Fibroblast of mammary gland (primary cell): ENCODE results near the gene DIPK1A.

Experiments
- DNase-seq: peaks from one replicate; pipeline ENCODE4 v3.0.0-alpha.2; 2010; ENCODE audit warnings: low read depth
- H3K4me3 ChIP-seq: 2 replicates; pipeline ENCODE4 v1.5.1; 2011; ENCODE audit warnings: low read depth, mild to moderate bottlenecking, low read length, moderate library complexity; ENCODE audit not compliant: control insufficient read depth
- TF ChIP-seq, protein P1 (sequence below): conservative IDR thresholded peaks from 2 replicates; pipeline ENCODE4 v1.5.1; 2011; ENCODE audit warnings: low read depth, low read length, inconsistent platforms; ENCODE audit not compliant: control insufficient read depth, insufficient read depth

DIPK1A gene

DNA sequence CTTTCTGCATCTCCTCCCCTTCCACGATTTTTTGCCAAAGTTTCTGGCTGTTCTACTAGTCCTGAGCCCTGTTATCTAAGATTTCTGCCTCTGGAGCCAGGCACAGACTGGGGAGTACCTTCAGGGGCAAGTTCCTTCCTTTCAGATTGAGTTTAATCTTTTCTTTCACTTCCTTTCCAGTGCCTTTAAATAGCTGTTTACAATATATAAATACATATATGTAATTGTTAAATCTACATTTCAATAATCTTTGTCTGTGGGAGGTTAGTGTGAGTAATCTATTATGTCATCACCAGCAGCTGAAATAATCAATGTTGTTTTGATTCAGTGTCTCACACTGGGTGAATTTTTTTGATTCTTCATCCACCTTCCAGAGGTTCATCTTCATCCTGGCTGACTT, 31.8 kb downstream of the DIPK1A start:
- no peak overlapping the region for H3K4me3 ChIP-seq
- peak; percentile 35 for DNase-seq
- TF ChIP-seq, protein P1, sequence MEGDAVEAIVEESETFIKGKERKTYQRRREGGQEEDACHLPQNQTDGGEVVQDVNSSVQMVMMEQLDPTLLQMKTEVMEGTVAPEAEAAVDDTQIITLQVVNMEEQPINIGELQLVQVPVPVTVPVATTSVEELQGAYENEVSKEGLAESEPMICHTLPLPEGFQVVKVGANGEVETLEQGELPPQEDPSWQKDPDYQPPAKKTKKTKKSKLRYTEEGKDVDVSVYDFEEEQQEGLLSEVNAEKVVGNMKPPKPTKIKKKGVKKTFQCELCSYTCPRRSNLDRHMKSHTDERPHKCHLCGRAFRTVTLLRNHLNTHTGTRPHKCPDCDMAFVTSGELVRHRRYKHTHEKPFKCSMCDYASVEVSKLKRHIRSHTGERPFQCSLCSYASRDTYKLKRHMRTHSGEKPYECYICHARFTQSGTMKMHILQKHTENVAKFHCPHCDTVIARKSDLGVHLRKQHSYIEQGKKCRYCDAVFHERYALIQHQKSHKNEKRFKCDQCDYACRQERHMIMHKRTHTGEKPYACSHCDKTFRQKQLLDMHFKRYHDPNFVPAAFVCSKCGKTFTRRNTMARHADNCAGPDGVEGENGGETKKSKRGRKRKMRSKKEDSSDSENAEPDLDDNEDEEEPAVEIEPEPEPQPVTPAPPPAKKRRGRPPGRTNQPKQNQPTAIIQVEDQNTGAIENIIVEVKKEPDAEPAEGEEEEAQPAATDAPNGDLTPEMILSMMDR: no peak

DNA sequence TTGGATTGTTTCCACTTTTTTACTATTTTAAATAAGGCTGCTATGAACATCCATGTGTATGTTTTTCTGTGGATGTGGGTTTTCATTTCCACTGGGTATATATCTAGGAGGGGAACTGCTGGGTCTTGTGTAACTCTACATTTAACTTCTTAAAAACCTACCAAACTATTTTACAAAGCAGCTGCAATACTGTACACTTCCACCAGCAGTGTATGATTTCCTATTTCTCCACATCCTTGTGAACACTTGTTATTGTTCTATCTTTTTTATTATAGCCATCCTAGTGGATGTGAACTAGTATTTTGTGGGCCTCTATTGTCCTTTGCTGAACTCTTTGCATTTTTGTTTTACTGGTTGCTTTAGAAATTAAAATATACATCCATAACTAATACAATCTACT, 33.4 kb downstream of the DIPK1A start:
- no peak overlapping the region for H3K4me3 ChIP-seq
- no peak for DNase-seq
- TF ChIP-seq, protein P1: peak; percentile 16

DNA sequence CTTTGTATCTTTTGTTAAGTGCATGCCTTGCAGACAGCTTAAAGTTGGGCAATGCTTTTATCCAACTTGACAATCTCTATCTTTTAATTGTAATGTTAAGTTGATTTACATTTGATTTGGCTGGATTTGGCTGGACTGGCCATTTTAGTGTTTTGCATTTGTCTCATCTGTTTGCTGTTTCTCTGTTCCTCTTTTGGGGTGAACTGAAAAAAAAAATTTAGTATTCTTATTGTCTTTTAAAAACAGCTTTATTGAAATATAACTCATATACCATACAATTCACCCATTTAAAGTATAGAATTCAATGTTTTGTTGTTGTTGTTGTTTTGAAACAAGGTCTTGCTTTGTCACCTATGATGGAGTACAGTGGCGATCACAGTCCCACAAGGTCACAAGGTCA, 34.4 kb downstream of the DIPK1A start:
- no peak overlapping the region for H3K4me3 ChIP-seq
- no peak for DNase-seq
- TF ChIP-seq, protein P1: no peak

DNA sequence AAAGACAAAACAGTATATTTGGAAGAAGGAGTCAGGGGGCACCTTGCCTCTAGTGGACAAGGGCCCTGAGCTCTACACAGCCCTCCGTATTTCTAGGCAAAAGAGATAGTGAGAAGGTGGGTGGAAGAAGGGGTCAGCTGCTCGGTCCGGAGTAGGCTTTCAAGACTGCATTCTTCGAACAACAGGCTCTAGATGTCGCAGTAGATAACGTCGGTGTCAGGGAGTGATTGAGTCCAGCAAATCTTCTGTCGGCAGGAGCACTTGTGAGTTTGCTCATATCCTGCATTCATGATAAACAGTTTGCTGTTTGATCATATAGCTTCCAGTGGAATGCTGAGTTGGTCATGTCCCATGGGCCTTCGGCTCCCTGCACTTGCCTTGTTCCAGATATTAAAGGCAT, 36.8 kb downstream of the DIPK1A start:
- H3K4me3 ChIP-seq: no peak overlapping the region
- TF ChIP-seq, protein P1: no peak
- peak; percentile 18 for DNase-seq

DNA sequence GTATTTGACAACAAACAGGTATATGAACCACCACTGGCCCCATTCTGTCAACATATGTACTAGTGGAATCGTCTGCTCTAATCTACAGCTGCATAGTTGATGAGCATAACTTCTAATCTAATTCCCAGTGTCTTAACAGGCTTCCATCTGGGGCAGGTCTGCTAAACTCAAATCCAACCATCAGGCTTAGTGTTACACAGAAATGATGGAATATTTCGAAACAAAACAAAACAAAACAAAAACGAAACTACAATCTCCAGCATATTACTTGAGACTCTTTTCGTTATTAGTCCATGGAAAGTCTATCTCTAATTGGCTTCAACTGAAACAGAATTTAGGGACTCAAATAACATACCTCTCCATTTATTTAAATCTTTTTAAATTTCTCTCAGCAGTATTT, 37.6 kb downstream of the DIPK1A start:
- DNase-seq: peak; percentile 32
- TF ChIP-seq, protein P1: no peak

DNA sequence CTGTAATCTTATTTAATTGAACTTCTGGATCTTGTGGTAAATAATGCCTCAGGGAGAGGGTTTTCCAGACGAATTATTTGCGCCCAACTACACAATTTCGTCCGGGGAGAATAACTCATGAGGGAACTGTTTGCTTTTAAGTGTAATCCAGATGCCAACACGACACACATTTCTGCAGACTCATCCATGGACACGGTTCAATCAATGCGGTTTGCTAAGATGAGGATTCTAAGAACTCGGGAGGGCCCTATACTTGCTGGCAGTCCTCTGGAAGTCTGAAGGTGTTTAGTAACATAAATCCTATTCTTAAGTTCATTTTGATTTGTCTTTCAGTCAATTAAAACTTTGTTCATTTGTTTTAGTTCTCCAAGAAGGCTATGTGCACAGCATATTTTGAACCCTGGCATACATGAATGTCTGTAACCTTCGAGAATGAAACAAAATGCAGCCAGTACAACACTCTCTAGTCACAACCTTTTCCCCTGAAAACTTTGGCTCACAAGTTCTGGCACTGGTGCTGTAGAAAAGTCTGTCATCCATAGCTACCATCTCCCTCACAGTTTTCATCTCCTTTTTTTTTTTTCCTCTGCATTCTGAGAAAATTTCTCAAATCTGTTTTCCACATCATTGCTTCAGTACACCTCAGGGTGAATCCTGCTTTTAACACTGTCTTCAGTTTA, 38.8 kb downstream of the DIPK1A start:
- DNase-seq: peak; percentile 72
- no peak overlapping the region for H3K4me3 ChIP-seq
- TF ChIP-seq, protein P1: no peak

More for the DNA sequence above, 37.6 kb downstream of the DIPK1A start:
- H3K4me3 ChIP-seq: no peak overlapping the region
